Naive thymus-derived CD4-positive, alpha-beta T cell (primary cell): ENCODE data around the gene OVAAL. TPM values are rescaled to one million over a fixed set of nuclear protein-coding genes. Genes with fewer than 3 reads are reported as not detected.

Source experiments
- ATAC-seq: fragments of 150-1000 bp; cut with Tn5 transposase; 2 replicates; pipeline ENCODE4 v1.10.0; 2021; ENCODE audit warnings: mild to moderate bottlenecking, moderate library complexity
- CTCF ChIA-PET: fragments of 350-600 bp; sonication (Branson Sonifier 250); formaldehyde crosslinking; loops from one replicate; lab custom pipeline; 2021; ENCODE audit warnings: antibody characterized with exemption; lab: Charles Lee
- POLR2A ChIA-PET: fragments of 350-600 bp; sonication (Branson Sonifier 250); formaldehyde crosslinking; loops from one replicate; lab custom pipeline; 2021; ENCODE audit warnings: antibody characterized with exemption, inconsistent platforms; lab: Charles Lee
- DNase-seq, 9 donors: peaks; one replicate each; pipeline versions ENCODE4 v3.0.0 to v3.0.0-alpha.2; 2020 to 2022; ENCODE audit warnings: mixed read lengths in 1 of 9
- H3K27ac ChIP-seq: one replicate; pipeline ENCODE4 v1.7.0; 2013; ENCODE audit warnings: mild to moderate bottlenecking, low read depth, low read length, moderate library complexity
- H3K27me3 ChIP-seq, 2 donors: one replicate each; pipeline ENCODE4 v1.7.0; 2013; ENCODE audit warnings: low read length in 2 of 2, mild to moderate bottlenecking in 2 of 2, moderate library complexity in 2 of 2; ENCODE audit not compliant: control insufficient read depth in 2 of 2, insufficient read depth in 2 of 2
- H3K36me3 ChIP-seq, 3 experiments: 1 replicate in 2 of 3; 2 replicates in 1 of 3; pipeline ENCODE4 v1.7.0; 2013; ENCODE audit warnings: low read length in 3 of 3, mild to moderate bottlenecking in 3 of 3, moderate library complexity in 1 of 3; ENCODE audit not compliant: insufficient read depth in 3 of 3, control insufficient read depth in 2 of 3
- H3K4me1 ChIP-seq, 2 donors: one replicate each; pipeline ENCODE4 v1.7.0; 2013; ENCODE audit warnings: low read length in 2 of 2, mild to moderate bottlenecking in 2 of 2, moderate library complexity in 1 of 2; ENCODE audit not compliant: control insufficient read depth in 2 of 2, insufficient read depth in 2 of 2
- H3K4me3 ChIP-seq: 2 replicates; pipeline ENCODE4 v1.7.0; 2013; ENCODE audit warnings: mild to moderate bottlenecking, low read length
- H3K9me3 ChIP-seq, 3 experiments: 1 replicate in 2 of 3; 2 replicates in 1 of 3; pipeline ENCODE4 v1.7.0; 2013; ENCODE audit warnings: low read length in 3 of 3; ENCODE audit not compliant: control insufficient read depth in 2 of 3
- H3K27ac Mint-ChIP-seq, 9 donors: one replicate each; pipeline ENCODE4 v1.8.0; 2020 to 2022; ENCODE audit warnings: mixed read lengths in 9 of 9, mild to moderate bottlenecking in 8 of 9, moderate library complexity in 5 of 9, inconsistent platforms in 2 of 9
- H3K27me3 Mint-ChIP-seq, 5 donors: one replicate each; pipeline ENCODE4 v1.8.0; 2021 to 2022; ENCODE audit warnings: mixed read lengths in 5 of 5, mild to moderate bottlenecking in 1 of 5
- H3K36me3 Mint-ChIP-seq, 5 donors: one replicate each; pipeline ENCODE4 v1.8.0; 2020 to 2022; ENCODE audit warnings: mixed read lengths in 5 of 5, mild to moderate bottlenecking in 3 of 5, inconsistent platforms in 1 of 5
- H3K4me1 Mint-ChIP-seq, 7 donors: one replicate each; pipeline ENCODE4 v1.8.0; 2020 to 2022; ENCODE audit warnings: mixed read lengths in 7 of 7, mild to moderate bottlenecking in 3 of 7, inconsistent platforms in 1 of 7
- H3K4me3 Mint-ChIP-seq, 10 donors: one replicate each; pipeline ENCODE4 v1.8.0; 2020 to 2022; ENCODE audit warnings: mild to moderate bottlenecking in 10 of 10, mixed read lengths in 10 of 10, moderate library complexity in 6 of 10, inconsistent platforms in 2 of 10
- H3K9me3 Mint-ChIP-seq, 11 donors: one replicate each; pipeline ENCODE4 v1.8.0; 2020 to 2022; ENCODE audit warnings: mixed read lengths in 11 of 11, mild to moderate bottlenecking in 4 of 11, inconsistent platforms in 1 of 11, moderate library complexity in 1 of 11
- intact Hi-C, 2 donors: fragments of 100-400 bp; cut with micrococcal nuclease; formaldehyde crosslinking; loops; one replicate each; pipeline ENCODE4 v1.15.1; 2023
- polyA plus RNA-seq, 2 donors: library from polyadenylated mRNA; unstranded; fragments of 300-500 nt; fragmentation: Illumina TruSeq; gene quantifications; one replicate each; pipeline ENCODE4 v1.2.3, GENCODE V29; 2021
- total RNA-seq, 6 experiments: library from RNA in 5 of 6; stranded (reverse) in 5 of 6; gene quantifications; 1 replicate in 5 of 6; 2 replicates in 1 of 6; pipeline ENCODE4 v1.2.3 and lab custom pipeline; 2021 to 2026

The OVAAL gene
- total and polyA plus RNA-seq, 7 experiments from 2014 or later: not detected

DNA sequence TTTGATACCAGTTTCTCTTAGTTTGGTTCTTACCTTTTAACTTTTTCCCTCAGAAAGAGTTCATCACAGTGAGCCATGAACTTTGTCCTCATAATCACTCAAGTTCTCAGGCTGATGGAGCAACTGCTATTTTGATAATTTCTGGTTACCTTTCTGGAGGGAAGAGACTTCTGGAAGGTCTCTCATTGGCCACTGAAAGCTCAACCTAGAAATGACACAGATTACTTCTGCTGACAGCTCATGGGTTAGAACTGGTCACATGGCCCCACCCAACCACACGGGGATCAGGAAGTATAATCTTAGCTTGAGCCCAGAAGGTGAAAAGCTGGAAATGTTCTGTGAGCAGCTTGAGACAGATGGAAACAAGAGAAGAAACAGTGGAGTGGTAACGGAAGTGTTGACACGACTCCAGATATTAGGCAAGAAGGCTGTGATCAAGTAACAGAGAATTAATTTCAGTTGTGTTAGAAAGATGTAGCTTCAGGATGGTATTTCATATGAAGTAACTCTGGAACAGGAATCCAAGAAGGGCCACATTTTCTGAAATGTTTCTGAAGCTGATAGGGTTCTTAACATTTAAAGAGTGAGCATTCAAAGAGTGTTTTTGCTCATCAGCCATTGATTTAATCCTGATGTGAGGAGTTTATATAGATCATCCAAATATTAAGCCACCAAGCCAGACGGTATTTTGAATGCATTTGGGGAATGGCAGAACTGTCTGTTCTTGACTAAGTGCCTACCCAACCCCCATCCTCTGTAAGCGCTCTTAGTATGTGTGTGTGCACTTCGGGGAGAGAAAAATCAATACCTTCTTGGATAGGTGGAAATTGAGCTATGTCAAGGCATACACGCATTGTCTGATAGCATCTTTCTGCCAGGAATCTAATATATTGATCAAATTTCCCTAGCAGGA is 51.1 kb downstream of the OVAAL start:
- H3K4me3 Mint-ChIP-seq: peak overlapping the region in 1 of 10 donors; percentile 48
- Histone ChIP-seq H3K27ac (no peak overlapping the region), H3K36me3 (no peaks in the 10 kb centered on the region), H3K4me1 (no peaks in the 10 kb centered on the region), H3K27me3 (no peaks in the 10 kb centered on the region), H3K9me3 (no peaks in the 10 kb centered on the region), H3K4me3 (no peak overlapping the region)
- ChIA-PET POLR2A (no interaction called here), CTCF (no interaction called here)
- peaks cover 6 to 13% (median 11%) of the 10 kb centered on the region in 7 donors for H3K4me1 Mint-ChIP-seq
- intact Hi-C loops: no loop called here
- H3K9me3 Mint-ChIP-seq: no peaks in the 10 kb centered on the region
- no peaks in the 10 kb centered on the region for H3K27me3 Mint-ChIP-seq
- H3K27ac Mint-ChIP-seq: peak overlapping the region in 1 of 9 donors; percentile 11
- no peaks in the 10 kb centered on the region for H3K36me3 Mint-ChIP-seq
- ATAC-seq: peak; percentile 20
- no peak for DNase-seq

DNA sequence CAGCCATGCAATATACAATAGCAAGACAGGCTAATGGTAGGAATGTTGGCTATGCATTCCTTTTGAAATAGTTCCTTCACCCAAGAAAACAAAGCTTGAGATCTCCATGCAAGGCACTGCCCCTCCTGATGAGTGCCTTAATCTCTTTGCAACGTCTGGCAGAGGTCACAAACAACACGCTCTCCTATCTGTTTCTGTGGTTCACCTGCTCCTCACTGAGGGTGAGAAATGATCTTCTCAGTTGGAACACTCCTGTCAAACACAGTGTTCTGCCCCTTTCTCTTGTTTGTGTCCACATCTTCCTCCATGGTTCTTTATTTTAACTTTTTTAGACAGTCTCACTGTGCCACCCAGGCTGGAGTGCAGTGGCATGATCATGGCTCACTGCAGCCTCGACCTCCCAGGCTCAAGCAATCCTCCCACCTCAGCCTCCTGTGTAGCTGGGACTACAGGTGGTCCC is 51.8 kb downstream of the OVAAL start:
- ATAC-seq: no peak
- Histone ChIP-seq H3K9me3 (no peaks in the 10 kb centered on the region), H3K4me1 (no peaks in the 10 kb centered on the region), H3K4me3 (no peak overlapping the region), H3K27ac (no peak overlapping the region), H3K27me3 (no peaks in the 10 kb centered on the region), H3K36me3 (no peaks in the 10 kb centered on the region)
- CTCF ChIA-PET: no interaction called here
- intact Hi-C loops: no loop called here
- H3K4me3 Mint-ChIP-seq: no peak overlapping the region
- DNase-seq: no peak
- POLR2A ChIA-PET: no interaction called here
- peaks cover 6 to 13% (median 11%) of the 10 kb centered on the region in 7 donors for H3K4me1 Mint-ChIP-seq
- peak overlapping the region in 3 of 9 donors; percentile 14 to 58 (median 38) for H3K27ac Mint-ChIP-seq
- no peaks in the 10 kb centered on the region for H3K27me3 Mint-ChIP-seq
- H3K36me3 Mint-ChIP-seq: no peaks in the 10 kb centered on the region
- H3K9me3 Mint-ChIP-seq: no peaks in the 10 kb centered on the region

DNA sequence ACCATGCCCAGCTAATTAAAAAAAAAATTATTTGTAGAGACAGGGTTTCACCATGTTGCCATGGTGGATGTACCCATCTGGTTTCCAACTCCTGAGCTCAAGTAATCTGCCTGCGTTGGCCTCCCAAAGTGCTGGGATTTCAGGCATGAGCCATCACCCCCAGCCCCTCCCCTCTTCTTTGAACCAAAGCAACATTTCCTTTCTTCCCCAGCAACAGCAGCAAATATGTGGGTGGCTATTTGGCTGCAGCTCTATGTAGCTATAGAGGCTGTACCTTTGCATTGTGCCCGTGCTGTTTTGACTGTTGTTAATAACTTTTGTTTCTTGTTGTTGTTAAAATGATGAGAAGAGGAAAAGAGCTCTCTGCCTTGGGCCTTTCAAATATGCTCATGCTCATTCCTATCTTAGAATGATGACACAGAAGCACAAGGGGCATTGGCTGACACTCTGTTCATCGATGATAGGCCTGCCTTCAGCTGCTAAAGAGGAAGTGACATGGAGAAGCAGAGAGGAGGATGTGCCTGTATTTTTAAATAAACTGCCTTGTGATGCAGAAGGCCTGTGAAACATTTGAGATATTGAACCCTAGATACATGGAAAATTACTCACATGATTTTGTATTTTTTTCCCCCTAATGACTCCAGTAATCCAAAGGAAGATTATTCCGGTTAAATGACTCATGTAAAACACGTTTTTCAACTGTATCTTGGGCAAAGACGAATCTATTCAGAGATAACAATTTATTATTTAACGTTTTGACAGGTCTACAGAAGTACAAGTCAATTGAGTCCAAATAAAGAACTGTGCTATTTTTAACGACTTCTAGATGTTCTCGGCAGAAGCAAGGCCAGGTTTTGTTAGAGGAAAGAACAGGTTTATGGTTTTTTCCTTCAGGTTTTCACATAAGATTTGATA is 52.5 kb downstream of the OVAAL start:
- no peaks in the 10 kb centered on the region for H3K36me3 ChIP-seq
- H3K27me3 ChIP-seq: no peaks in the 10 kb centered on the region
- intact Hi-C loops: no loop called here
- ATAC-seq (peak; percentile 62), DNase-seq (peak in 2 of 9 donors; percentile 13 to 16)
- no peaks in the 10 kb centered on the region for H3K4me1 ChIP-seq
- ChIA-PET CTCF (no interaction called here), POLR2A (no interaction called here)
- H3K27ac ChIP-seq: no peak overlapping the region
- H3K27me3 Mint-ChIP-seq: no peaks in the 10 kb centered on the region
- no peaks in the 10 kb centered on the region for H3K36me3 Mint-ChIP-seq
- no peak overlapping the region for H3K4me3 ChIP-seq
- peak overlapping the region in 2 of 10 donors; percentile 32 to 35 for H3K4me3 Mint-ChIP-seq
- H3K27ac Mint-ChIP-seq: peak overlapping the region in 4 of 9 donors; percentile 1 to 58 (median 9)
- peaks cover 6 to 13% (median 11%) of the 10 kb centered on the region in 7 donors for H3K4me1 Mint-ChIP-seq
- H3K9me3 Mint-ChIP-seq: no peaks in the 10 kb centered on the region
- H3K9me3 ChIP-seq: no peaks in the 10 kb centered on the region

DNA sequence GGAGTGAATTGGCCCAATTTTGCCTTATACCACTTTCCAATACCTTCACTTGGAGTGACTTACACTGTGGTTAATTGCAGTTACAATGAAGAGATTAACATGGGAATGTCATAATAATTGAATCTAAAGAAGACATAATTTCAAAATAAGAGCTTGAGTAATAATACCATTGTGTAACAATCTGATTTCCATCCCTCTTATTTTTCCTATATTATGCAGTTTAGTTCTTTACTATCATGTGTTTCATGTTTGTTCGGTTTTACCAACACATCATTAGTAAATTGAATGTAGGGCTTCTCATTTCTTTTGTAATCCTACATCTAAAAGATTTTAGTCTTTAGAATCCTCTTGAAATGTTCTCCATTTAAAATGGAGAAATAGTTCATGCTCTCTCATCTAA is 53.9 kb downstream of the OVAAL start:
- peaks cover 6 to 13% (median 11%) of the 10 kb centered on the region in 7 donors for H3K4me1 Mint-ChIP-seq
- no peaks in the 10 kb centered on the region for H3K36me3 Mint-ChIP-seq
- POLR2A ChIA-PET: no interaction called here

DNA sequence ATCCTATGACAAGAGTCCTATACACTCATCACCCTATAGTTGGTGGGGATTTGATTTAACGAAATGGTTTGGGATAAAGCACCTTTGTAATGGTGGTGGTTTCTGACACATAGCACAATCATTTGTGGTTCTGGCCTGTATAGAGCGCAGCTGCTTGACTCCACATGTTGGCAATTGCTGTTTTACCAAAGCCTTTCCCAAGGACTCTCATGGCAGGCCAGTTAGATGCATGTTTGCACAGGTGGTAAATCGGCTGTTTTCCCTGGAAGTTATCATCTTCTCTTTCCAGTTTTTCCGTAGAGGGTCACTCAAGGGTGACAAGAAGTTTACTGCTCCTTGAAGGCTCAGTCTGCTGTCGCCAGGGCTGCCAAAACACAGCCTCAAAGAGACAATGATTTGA is 56.0 kb downstream of the OVAAL start:
- no peak overlapping the region for H3K27ac ChIP-seq
- no peaks in the 10 kb centered on the region for H3K36me3 ChIP-seq
- H3K4me1 ChIP-seq: no peaks in the 10 kb centered on the region
- H3K9me3 ChIP-seq: no peaks in the 10 kb centered on the region
- POLR2A ChIA-PET: no interaction called here
- Mint-ChIP-seq H3K27me3 (no peaks in the 10 kb centered on the region), H3K27ac (no peak overlapping the region), H3K4me1 (peaks cover 4 to 13% (median 9%) of the 10 kb centered on the region in 7 donors), H3K36me3 (no peaks in the 10 kb centered on the region), H3K4me3 (no peak overlapping the region), H3K9me3 (no peaks in the 10 kb centered on the region)
- H3K4me3 ChIP-seq: no peak overlapping the region
- H3K27me3 ChIP-seq: no peaks in the 10 kb centered on the region
- intact Hi-C loops: no loop called here
- ATAC-seq (no peak), DNase-seq (no peak)
- CTCF ChIA-PET: no interaction called here

More for the DNA sequence above, 53.9 kb downstream of the OVAAL start:
- Histone ChIP-seq H3K9me3 (no peaks in the 10 kb centered on the region), H3K27ac (no peak overlapping the region), H3K27me3 (no peaks in the 10 kb centered on the region), H3K4me3 (no peak overlapping the region), H3K4me1 (no peaks in the 10 kb centered on the region), H3K36me3 (no peaks in the 10 kb centered on the region)
- Mint-ChIP-seq H3K27ac (no peak overlapping the region), H3K4me3 (no peak overlapping the region), H3K9me3 (no peaks in the 10 kb centered on the region), H3K27me3 (no peaks in the 10 kb centered on the region)
- intact Hi-C loops: no loop called here
- DNase-seq (no peak), ATAC-seq (no peak)
- CTCF ChIA-PET: no interaction called here

DNA sequence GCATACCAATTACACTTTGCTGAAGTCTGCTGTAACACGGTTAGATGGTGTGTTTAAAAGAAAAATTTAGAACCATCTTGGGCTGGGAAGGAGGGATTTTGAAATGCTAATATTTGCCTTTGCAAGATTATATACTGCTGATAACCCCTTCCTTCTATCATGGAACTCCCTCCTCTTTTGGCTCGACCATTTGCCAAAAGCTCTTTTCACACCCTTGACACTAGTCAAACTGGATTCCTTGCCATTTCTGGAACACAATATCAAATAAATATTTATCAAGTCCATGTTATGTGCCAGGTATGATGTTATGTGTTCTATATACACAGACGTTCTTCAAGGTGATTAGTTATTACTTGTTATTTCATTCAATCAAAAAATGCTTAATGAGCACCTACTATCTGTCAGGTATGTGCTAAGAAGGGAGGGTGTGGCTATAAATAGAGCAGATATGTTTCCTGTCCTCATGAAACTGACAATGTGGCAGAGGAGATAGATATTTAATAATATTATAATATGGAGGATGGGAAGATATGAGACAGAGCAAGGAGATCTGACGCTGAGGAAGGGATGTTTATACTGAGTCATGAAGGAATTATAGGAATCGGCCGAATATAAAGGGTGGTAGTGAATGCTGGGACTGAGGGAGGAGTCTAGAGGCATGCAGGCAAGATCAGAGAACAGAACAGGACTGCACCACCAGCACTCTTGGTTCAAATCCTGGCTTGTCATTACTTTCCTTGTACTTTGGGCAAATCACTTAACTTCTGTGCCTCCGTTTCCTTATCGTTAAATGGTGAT is 56.9 kb downstream of the OVAAL start:
- Mint-ChIP-seq H3K9me3 (no peaks in the 10 kb centered on the region), H3K36me3 (no peaks in the 10 kb centered on the region), H3K4me1 (peaks cover 3 to 13% (median 9%) of the 10 kb centered on the region in 7 donors), H3K27ac (no peak overlapping the region), H3K4me3 (no peak overlapping the region), H3K27me3 (no peaks in the 10 kb centered on the region)
- DNase-seq: no peak
- no peak overlapping the region for H3K4me3 ChIP-seq
- ChIA-PET POLR2A (no interaction called here), CTCF (no interaction called here)
- no peaks in the 10 kb centered on the region for H3K36me3 ChIP-seq
- no peaks in the 10 kb centered on the region for H3K27me3 ChIP-seq
- no peaks in the 10 kb centered on the region for H3K4me1 ChIP-seq
- no peak overlapping the region for H3K27ac ChIP-seq
- intact Hi-C loops: no loop called here
- no peaks in the 10 kb centered on the region for H3K9me3 ChIP-seq
- ATAC-seq: no peak
